ENCODE data around the gene ADGRG6.

DNA sequence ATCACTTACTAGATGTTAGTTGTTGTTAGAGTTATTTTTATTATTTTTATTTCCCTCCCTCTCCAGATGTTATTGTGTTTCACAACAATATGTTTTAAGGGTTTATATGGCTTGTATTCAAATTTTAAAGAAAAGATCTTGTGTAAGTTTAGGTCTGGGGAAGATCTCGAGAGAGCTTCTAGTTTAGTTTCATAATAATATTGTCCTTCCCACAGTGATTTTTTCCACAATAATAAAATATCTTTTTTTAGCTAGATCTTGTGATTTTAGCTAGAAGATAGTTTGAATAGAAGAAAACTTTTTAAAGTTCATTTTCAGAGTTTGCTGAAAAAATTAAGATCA is 55.0 kb downstream of the ADGRG6 start:
- TF ChIP-seq, protein P1, sequence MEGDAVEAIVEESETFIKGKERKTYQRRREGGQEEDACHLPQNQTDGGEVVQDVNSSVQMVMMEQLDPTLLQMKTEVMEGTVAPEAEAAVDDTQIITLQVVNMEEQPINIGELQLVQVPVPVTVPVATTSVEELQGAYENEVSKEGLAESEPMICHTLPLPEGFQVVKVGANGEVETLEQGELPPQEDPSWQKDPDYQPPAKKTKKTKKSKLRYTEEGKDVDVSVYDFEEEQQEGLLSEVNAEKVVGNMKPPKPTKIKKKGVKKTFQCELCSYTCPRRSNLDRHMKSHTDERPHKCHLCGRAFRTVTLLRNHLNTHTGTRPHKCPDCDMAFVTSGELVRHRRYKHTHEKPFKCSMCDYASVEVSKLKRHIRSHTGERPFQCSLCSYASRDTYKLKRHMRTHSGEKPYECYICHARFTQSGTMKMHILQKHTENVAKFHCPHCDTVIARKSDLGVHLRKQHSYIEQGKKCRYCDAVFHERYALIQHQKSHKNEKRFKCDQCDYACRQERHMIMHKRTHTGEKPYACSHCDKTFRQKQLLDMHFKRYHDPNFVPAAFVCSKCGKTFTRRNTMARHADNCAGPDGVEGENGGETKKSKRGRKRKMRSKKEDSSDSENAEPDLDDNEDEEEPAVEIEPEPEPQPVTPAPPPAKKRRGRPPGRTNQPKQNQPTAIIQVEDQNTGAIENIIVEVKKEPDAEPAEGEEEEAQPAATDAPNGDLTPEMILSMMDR (IDR thresholded peaks at IDR 0.05 in 8 of 11, conservative IDR thresholded peaks at IDR 0.05 in 3 of 11): no peak
- TF ChIP-seq POLR2A (IDR thresholded peaks at IDR 0.05): no peak
- TF ChIP-seq POLR2AphosphoS5 (IDR thresholded peaks at IDR 0.05): no peak
